DMS153 treated with DMSO at 0.1 percent for 48 hours (cell line): ENCODE data around the gene EDIL3.

Experiments
- DNase-seq: peaks from one replicate; lab custom pipeline; 2025; ENCODE audit not compliant: unreplicated experiment; lab: John Stamatoyannopoulos, UW

The EDIL3 gene

DNA sequence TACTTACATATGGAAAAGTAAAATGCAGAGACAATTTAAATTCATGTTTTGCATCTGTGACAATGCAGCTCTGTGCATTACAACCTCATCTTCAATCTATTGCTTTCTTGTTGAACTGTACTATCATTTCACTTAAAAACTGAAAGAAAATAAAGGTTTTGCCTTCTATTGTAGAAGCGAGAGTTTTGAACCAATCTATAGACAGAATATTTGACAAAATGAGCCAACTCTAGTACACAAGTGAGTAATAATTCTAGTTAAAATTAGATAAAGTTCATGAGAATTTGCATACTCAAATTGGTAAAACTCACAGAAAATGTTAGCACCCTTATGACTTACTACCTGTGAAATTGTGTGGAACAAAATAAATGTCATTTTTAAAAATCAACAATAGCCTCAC lies 123.7 kb downstream of the EDIL3 start:
- no peak for DNase-seq

DNA sequence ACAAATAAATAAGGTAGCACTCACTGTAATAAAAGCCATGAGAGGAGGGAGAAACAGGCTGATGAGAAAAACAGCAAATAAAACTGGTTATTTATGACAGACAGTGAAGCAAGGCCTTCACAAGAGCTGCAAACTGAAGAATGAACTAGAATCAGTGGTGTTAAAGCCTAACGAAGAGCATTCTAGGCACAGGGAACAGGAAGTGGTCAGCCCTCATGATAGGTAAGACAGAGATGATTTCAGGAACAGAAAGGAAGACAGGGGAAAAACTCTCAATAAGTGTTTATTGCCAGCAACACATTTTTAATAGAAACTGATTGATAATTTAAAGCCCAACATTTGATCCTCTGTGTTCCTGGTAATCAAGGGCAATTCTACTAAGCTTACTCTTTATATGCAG lies 124.5 kb downstream of the EDIL3 start:
- no peak for DNase-seq

DNA sequence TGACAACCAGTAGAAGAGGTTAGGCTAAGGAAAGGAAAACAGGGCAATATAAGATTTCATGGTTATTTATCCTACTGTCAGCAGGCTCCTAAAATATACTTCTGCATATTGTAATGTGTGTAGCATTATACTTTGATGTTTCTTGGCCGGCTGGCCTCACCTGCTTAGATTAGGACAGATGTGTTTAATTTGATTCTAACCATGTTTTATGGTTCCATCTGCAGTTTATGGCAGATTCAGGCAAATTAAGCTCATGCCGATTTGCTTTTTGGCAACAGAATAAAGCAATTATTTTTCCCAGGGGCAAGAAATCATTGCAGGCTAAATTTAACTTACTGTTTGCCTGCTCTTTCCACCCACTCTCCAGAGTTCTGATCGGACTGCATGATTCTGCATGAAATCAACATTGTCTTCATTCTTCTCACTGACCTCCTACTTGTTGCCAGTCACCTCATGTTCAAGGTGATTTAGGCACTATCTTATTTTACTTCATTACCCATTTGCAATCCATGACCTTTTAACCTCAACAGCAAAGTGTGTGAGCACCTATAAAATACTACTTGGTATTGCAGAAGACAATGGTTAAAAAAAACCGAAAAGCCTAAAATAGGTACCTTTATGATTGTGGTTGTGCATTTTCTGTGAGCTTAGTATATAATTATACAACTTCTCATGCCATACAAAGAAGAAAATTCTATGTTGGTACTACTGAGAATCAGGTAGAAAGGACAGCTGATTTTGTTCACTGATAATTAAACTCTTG lies 125.2 kb downstream of the EDIL3 start:
- no peak for DNase-seq

DNA sequence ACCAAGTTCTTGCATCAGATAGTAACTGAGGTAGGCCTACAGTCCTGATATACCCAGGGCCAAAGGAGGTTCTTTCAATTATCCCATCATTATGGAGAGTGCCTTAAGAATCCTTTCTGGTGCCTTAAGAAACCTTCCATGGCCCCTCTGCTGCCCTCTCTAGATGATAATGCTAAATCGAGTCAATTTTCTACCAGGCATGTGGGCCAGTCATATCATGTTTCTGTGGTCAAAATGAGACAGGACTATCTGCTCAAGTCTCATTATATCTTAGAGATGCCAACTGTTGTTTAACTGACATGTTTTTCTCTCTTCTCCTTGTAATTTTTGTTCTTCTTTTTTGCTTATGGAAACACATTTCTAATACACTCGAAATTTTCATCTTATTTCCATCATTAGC lies 127.6 kb downstream of the EDIL3 start:
- no peak for DNase-seq

DNA sequence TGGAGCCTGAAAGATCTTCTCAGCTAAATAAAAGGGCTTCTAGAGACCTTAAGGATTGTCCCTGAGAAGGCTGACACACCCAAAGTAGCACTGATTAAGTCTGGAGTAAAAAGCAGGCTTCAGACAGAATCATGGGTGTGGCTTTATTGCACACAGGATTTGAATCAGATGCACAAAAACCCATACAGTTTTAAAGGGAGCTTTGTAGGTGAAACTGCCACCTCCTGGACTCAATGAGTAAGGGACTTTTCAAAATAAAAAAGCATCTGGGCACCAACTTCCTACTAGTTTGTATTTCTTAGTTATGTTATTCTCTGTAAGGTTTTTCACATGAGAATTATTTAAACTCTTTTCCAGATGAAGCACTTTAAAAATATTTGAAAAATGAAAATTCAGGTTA lies 129.4 kb downstream of the EDIL3 start:
- DNase-seq, result peak; percentile 0

DNA sequence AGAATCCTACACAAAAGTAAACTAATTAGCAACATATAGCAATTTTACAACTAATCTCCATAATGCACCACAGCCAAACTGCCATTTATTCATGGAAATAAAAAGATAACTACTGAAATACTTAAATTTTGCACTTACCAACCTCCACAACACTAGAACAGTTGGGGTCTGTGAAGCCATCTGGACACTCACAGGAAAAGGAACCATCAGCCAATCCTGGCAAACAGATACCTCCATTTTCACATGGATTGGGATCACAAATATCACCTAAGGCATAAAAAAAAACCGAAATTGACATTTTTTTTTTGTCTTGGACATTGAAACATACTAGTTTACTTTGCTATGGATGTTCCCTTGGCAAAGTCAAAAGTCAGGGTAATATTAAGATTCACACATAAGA lies 130.7 kb downstream of the EDIL3 start:
- no peak for DNase-seq

DNA sequence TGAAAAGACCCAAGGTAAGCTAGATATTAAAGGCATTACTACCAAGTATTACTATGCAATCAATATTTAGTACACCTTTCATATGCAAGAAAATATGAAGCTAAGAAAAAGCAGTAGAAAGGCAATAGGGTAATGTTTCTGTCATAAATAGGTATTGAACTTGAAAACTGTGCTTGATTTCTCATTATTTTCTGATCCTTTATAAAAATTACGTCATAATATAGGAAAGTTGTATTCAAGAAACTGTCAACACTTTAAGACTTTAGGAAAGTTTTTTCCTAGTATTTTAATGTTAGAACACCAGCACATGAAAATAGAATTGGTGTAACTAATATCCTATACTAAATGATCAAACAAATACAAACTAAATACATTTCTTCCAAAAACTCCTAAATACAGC lies 133.2 kb downstream of the EDIL3 start:
- no peak for DNase-seq

DNA sequence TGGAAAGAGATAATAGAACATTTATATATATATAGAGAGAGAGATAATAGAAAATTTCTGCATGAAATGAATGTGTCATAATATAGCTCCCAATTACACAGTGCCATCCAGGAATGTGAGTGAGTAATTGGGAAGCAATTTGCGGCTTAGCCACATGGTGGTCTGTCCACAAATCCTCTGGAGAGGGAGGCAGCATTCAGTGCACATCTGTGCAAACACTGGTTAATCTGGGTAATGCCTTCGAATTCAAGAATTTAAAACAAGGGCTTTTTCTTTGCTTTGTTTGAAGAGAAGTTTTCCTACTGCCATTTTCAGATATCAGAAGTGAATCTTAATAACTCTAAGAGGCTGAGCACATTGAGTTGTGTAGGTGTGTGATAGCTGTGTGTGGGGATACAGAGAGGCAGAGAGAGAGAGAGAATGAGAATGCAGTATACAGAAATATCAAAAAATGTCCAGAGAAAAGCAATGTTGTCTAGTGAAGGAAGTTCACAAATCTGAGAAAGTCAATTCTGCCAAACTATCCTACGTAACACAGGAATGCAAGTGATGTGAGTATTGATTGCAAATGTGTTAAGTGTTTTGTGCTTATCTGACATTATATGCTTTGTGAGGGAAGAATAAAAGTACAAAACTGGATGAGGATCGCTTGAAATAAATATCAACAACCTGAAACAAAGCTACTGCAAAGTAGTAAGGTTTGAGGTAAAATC lies 134.6 kb downstream of the EDIL3 start:
- DNase-seq, result no peak

DNA sequence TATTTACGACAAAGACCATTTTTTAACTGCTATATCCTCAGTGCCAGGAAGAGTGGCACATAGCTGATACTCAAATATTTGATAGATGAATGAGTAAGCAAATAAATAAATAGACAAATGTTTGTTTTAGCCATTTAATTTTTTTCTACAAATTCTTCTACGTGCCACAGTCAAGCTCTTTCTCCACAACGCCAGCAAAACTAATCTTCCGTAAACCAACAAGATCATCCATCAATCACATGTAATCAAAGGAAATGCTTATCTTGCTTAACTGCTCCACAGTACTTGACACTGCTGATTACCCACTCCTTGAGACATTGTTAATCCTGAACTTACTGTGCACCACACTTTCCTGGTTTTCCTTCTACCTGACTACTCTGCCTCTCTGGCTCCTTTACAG lies 136.7 kb downstream of the EDIL3 start:
- no peak for DNase-seq

DNA sequence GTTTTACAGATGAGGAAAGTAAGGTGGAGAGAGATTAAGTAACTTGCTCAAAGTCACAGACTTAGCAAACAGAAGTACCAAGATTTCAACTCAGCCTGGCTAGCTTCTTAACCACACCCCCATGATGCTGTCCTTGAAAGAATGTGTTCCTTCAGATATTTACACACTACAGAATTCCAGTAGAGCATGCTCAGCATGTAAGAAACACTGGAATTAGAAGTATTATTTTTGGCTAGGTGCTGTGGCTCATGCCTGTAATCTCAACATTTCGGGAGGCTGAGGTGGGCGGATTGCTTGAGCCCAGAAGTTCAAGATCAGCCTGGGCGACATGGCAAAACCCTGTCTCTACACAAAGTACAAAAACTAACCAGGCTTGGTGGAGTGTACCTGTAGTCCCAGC lies 142.4 kb downstream of the EDIL3 start:
- no peak for DNase-seq

DNA sequence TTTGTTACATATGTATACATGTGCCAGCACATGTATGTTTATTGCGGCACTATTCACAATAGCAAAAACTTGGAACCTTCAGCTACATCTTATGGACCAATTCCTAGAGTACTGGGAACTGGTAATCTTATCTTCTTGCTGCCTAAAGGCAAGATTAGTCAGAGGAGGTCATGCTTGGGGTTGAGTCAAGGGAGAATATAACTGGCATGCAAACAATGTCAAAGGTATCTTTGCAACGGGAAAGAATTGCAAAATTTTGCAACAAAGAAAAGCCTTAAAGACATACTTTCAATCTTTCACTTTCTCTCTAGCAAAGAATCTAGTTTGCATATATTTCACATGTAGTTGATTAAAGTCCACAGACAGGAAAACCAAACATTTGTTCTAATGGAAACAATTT lies 145.2 kb downstream of the EDIL3 start:
- no peak for DNase-seq

DNA sequence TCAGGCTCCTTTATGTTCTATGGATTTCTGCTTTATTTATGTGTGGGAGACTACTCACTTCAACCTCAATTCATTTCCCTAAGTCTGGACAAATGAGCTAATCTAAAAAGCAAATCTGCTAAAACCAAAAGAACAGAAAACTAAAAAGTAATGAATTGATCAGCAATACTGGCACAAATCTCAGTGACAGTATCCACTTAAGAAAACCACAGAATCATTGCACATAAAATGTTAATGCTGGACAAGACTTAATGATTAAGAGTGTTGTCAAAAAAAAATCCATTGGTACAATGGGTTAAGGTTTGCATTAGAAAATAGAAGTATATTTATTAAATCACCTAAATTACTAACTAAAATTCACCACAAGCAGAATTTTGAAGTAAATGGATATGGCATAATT lies 147.6 kb downstream of the EDIL3 start:
- no peak for DNase-seq

DNA sequence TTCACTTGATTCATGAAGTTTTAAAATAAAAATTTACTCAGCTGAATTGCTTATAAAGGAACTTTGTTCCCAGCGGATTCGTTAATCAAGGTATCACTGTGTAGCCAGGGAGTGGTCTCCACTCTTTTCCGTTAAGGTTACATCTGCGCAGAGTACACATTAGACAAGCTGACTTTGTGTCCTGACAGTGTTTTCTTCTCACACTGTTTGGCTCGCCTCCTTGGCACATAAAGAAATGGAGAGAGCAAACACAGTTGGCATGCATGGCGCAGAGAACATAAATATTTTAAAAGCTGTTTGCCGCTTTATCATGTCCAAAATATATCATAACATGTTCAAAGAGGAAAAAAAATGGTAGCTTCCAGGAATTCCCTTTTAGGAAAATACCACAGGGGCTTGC lies 153.2 kb downstream of the EDIL3 start:
- no peak for DNase-seq

DNA sequence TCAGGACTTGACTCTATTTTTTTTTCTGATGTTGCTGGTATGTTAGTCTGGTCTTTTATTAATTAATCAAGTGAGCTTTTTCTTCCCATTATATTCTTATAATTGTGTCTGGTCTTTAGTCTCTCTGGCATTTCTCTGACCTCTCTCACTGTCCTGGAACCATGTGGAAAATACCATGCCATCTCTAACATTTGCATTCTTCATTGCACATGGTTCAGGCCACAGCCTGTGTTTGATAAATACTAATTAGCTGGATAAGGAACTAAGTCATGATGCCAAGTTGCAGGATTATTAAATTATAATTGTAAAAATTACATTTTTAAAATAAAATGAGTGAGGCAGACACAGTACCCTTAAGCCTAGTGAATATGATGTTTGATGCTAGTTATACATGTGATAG lies 155.6 kb downstream of the EDIL3 start:
- no peak for DNase-seq

DNA sequence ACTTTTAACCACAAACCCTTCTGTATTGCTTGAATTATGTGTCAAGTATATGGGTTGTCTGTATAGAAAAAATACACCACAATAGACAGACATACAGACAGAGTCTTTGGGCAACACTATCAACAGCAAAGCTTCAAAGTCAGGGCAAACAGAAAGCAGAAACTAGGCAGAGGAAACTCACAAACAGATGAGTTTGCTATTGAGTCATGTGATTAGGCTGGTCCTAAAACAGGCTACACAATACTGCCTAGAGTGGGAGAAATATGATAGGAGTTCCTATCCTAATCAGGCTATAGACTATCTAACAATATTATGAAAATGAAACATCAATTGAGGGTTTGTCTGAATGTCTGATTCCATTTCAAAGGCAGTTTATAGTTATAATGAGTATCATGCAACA lies 156.4 kb downstream of the EDIL3 start:
- DNase-seq, result no peak

DNA sequence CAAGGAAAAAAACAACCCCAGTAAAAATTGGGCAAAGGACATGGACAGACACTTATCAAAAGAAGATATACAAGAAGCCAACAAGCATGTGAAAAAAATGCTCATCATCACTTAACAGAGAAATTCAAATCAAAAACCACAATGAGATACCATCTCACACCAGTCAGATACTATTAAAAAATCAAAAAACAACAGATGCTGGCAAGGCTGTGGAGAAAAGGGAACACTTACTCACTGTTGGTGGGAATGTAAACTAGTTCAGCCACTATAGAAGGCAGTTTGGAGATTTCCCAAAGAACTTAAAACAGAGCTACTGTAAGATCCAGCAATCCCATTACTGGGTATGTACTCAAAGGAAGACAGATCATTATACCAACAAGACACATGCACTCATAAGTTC lies 157.4 kb downstream of the EDIL3 start:
- no peak for DNase-seq

DNA sequence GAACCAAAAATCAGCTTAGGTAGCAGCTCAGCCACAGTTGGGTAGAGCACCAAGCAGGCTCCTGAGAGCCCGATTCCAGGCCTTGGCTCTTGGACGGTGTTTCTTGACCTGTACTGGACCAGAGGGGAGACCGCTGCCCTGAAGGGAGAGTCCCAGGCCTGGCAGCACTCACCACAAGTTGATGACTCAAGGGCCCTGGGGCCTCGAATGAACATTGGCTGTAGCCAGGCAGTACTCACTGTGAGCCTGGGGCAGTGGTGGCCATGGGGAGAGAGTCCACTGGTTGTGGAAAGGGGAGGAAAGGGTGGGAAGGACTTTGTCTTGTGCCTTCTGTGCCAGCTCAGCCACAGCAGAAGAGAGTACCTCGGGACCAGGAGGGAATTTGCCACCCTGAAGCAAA lies 166.1 kb downstream of the EDIL3 start:
- DNase-seq, result no peak

DNA sequence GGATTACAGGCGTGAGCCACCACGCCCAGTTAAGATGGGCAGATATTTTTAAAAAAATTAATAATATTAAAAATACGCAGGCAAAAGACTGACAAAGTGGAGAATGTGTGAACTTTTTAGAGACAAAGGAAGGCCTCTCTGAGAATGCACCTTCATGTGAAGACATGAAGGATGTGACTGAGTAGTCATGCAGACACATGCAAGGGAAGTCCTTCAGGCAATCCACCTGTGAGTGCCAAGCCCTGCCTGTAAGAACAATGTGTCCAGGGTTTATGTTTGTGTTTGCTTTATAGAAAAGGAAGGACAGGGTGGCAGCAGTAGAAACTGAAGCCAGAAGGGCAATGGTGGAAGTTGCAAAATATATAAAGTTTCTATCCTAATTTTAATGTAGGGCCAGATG lies 169.2 kb downstream of the EDIL3 start:
- no peak for DNase-seq

DNA sequence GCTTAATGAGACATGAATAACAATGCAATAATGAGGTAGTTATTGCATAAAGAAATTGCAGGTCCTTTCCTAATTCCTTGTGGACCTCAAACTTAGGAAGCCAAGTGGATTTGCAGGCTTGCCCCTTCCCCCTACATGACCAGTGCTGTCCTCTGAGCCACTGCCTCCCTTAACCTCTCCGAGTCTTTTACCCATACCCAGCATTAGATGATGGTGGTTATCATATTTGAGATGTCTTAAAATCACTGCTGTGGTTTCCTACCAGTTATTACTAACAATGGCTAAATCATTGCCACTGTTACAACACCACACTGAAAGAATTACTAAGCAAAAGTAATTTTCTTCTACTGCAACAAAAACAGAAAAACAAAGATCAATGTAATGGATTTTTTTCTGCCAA lies 170.8 kb downstream of the EDIL3 start:
- DNase-seq, result no peak

DNA sequence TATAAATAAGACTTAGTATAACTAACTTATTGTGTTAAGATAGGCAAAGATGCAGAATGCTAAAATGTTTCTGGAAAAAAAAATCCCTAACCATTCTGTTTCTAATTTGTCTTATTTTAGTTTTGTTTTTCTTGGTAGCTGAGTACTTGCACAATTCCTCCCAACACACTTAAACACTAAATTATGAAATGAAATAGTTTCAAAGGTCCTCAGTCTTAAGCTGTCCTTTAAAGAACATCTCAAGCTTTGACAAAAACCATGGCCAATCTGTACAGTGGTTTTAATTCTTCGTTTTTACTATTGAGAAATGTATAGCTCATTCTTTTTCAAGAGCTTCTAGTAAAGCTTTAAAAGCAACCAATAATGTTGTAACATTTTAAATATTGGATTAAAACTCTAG lies 171.5 kb downstream of the EDIL3 start:
- DNase-seq, result no peak

DNA sequence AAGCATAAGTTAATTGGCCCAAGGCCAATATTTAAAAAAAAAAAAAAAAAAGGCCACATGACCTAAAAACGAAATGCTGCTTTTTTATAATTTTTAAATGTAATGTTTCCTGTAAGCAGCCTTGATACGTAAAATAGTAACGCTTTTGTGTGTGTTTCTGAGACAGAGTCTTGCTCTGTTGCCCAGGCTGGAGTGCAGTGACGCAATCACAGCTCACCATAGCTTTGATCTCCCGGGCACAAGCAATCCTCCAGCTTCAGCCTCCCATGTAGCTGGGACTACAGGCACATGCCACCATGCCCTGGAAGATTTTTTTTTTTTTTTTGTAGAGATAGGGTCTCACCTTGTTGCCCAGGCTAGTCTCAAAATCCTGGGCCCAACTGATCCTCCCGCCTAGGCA lies 179.9 kb downstream of the EDIL3 start:
- DNase-seq, result no peak

DNA sequence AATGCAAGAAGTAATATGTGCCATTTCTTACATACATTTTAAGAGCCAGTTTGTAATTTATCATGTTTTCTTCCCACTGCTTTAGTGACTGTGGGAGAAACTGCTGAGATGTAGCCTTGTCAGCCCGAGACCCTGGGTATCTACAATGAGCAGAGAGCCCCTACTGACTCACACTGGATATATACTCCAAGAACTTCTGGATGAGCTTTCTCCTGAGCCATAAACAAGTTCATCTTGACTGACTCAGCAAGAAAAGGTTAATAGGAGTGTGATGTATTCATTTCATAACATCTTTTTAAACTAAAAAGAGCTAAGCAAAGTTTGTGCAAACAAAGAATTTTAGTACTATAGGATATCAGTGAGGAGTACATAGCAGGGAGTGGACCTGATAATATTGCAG lies 182.5 kb downstream of the EDIL3 start:
- DNase-seq, result no peak

DNA sequence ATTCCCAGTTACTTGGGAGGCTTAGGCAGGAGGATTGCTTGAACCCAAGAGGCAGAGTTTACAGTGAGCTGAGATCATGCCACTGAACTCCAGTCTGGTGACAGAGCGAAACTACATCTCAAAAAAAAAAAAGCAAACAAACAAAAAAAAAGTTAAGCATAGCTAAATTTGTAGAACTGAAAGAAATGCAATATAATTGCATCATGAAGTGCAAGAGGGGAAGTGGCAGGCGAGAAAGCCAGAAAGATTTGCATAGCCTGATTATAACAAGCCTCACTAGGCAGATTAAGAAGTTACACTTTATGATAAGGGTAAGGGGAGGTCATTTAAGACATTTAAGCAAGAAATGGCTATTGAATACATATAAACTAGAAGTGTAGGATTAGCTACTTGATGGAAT lies 187.1 kb downstream of the EDIL3 start:
- no peak for DNase-seq
